ENCODE measurements around the gene SEZ6L2.
"Not testable (repeated sequence)": the region's sequence is repeated elsewhere in the genome, so short reads cannot be mapped to it uniquely, and the experiment has no call there.

Gene SEZ6L2

DNA sequence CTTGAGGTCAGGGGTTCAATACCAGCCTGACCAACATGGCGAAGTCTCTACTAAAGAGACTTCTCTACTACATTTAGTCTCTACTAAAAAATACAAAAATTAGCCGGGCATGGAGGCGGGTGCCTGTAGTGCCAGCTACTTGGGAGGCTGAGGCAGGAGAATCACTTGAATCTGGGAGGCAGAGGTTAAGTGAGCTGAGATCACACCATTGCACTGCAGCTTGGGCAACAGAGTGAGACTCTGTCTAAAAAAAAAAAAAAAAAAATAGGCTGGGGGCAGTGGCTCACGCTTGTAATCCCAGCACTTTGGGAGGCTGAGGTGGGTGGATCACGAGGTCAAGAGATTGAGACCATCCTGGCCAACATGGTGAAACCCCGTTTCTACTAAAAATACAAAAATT, 10.5 kb upstream of the SEZ6L2 start:
- not testable (repeated sequence) for DNase-seq

DNA sequence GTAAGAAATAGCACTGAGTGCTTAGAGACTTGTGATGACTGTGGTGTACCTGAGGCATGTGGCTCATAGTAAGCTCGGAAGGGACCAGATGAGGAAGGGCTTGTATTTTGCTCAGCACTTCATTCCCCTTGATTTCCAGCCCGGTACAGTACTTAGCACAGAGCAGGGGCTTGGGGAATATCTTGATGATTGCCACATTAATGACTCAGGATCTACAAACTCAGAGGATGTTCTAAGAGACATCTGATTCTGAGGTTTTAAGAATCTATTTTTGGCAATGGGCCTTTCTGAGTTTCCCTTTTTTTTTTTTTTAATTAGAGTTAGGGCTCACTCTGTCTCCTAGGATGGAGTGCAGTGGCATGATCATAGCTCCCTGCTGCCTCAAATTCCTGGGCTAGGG, 10.0 kb upstream of the SEZ6L2 start:
- peak in 1 of 2 experiments; percentile 11 for DNase-seq

- DNase-seq, result no peak
Measured at GRCh38 chr16:29908719-29909220, 9.4 kb upstream of the SEZ6L2 start.

DNA sequence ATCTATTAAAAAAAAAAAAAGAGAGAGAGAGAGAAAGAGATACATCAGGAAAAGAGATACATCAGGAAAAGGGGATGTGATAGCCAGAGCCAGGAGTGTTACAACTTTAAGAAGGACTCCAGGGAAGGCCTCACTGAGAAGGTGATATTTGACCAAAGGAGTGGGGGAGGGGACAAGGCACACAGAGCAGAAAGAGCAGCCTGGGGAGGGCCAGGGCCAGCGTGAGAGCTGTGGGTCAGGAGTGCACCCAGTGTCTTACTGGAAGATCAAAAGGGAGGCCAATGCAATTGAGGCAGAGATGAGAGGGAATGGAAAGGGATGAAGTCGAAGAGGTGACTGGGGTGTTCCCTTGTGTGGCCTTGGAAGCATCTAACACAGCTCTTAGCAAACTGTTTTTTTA, 8.6 kb upstream of the SEZ6L2 start:
- no peak for DNase-seq

DNA sequence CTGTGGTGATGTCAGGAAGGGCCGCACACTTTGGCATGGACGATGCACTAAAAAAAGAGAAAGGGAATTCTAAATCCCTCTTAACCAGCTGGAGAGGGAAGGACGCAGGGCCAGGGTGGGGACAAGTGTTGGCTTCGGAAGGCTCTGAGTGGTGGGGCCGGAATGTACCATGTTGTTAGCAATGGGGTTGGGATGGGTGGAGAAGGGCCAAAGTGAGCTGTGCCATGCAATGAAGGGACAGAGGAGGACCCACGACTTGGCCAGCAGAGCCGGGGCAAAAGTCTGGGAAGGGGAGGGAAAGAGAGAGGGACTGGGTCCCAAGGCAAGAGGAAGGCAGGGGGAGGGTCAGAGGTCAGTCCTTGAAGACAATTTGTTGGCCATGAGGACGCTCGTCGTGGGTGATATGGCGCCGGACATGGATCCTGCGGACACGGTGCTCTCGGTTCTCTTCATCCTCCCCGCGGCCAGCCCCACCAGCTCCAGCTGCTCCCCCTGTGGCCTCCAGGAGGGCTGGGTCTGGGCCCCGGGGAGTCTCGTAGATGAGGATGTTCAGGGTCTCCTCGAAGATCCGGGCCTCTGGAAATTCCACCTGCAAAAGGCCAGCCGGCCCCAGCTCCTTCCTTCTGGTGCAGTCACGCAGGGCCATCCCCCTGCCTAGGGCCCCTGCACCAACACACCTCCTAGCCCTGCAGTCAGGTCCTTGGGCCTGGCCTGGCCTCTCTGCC, 7.3 kb upstream of the SEZ6L2 start:
- no peak for DNase-seq

GRCh38 chr16:29905668-29906067, 6.3 kb upstream of the SEZ6L2 start:
- no peak for DNase-seq

DNA sequence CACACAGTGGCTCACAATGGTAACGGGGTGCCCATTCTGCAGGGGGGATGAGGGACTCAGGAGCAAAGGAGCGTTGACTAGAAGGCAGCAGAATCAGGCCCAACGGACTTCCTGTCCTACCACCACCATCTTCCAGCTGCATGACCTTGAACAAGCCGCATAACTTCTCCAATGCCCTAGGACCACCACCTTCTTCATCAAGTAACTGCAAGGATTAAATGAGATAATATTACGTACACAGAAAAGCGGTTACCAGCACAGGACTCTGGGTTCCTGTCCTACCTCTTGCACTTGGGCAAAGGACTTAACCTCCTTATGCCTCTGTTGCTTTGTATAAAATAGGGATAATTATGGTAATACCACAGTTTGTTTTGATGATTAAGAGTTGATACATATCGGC, 5.6 kb upstream of the SEZ6L2 start:
- DNase-seq, result no peak

GRCh38 chr16:29903590-29903989, 4.2 kb upstream of the SEZ6L2 start:
- no peak for DNase-seq

GRCh38 chr16:29901607-29901945, 2.2 kb upstream of the SEZ6L2 start:
- no peak for DNase-seq

DNA sequence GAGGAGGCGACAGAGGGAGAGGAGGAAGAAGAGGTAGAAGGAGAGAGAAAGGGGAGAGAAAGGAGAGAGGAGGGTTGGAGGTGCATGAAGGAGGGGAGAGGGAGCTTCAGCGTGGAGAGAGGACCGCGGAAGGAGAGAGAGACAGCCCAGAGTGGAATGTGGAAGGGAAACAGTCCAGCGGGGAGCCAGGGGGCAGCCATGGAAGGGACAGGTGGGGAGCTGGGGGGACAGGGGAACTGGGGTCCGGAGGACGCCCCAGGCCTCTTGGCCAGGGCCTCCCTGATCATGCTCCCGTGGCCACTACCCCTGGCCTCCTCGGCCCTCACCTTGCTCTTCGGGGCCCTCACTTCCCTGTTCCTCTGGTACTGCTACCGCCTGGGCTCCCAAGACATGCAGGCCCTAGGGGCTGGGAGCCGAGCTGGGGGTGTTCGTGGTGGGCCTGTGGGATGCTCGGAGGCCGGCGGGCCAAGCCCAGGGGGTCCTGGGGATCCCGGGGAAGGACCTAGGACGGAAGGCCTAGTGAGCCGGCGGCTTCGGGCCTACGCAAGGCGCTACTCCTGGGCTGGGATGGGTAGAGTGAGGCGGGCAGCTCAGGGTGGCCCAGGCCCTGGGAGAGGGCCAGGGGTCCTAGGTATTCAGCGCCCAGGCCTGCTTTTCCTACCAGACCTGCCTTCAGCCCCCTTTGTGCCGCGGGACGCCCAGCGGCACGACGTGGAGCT, 1.7 kb upstream of the SEZ6L2 start:
- no peak for DNase-seq

DNA sequence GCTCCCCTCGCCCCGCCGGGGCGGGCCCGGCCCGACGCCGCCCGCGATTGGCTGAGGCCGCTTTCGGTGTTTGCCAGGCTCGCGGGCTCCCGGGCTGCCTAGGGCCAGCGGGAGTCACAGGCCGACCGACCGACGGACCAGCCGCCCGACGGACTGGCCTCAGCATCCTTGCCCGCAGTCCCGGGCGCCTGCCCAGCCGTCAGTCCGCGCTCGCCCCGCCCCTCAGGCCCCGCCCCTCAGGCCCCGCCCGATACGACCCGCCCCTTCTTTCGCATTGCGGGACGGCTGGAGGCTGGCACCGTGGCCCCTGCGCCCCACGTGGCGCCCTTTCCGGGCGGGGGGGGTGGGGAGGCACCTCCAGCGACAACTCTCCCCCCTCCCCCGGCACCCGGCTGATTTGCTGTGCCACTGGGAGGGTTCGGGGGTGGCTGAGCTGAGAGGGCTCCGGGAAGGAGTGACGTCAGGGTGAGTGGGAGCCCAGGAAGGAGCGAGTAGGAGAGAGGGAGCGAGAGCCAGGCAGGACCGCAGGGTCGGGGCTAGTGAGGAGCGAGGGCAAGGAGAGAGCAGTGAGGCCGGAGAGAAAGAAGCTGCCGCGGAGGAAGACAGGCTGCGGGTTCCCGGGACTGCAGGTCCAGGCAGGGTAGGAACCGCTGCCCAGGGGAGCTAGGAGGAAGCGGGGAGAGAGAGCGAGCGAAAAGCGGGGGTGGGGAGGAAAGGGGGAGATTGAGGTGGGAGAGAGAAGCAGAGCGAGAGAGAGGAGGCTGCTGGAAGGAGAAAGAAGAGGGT, 945 bp upstream of the SEZ6L2 start, which contains the start of gene ASPHD1:
ASPHD1 (plus strand) TSS at position 387 of the 786 bp plus-strand sequence. CDS start 484 bp downstream, outside the sequence.
- DNase-seq, result peak; percentile 22 to 29

DNA sequence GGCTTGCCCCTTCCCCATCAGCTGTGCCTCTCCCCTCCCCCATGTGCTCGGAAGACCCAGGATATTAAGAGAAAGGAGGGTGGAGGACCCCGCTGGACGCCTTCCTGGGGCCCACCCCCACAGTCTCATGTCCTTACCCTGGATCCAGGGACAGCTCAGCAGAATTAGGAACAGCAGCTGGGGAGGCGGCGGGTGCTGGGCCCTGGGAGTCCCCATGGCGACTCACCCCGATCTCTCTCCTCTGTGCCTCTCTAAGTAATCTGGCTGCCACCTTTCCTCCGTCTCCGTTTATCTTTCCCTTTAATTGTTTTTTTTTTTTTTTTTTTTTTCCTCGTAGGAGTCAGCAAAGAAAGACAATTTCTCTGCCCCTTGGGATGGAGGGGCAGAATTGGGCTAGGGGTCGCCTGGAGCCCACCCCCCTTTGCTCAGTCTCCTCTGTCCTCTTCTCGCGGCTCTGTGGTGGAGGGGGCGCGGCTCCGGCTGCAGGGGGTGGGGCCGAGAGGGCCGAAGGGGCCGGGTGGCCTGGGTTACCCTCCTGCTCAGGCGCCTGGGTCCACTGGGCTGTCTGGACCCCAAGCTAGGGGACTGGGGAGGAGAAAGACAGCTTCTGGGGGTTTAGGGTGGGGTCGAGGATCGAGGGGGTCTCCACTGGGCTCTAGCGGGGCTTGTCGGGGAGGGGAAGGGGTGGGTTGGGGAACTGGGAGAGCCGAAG, 390 bp downstream of the SEZ6L2 start:
- no peak for DNase-seq

- DNase-seq, result no peak
Measured at GRCh38 chr16:29898135-29898803, 1.1 kb downstream of the SEZ6L2 start.

GRCh38 chr16:29897333-29897732, 2.0 kb downstream of the SEZ6L2 start:
- DNase-seq, result no peak

- no peak for DNase-seq
Measured at GRCh38 chr16:29896841-29897240, 2.5 kb downstream of the SEZ6L2 start.

DNA sequence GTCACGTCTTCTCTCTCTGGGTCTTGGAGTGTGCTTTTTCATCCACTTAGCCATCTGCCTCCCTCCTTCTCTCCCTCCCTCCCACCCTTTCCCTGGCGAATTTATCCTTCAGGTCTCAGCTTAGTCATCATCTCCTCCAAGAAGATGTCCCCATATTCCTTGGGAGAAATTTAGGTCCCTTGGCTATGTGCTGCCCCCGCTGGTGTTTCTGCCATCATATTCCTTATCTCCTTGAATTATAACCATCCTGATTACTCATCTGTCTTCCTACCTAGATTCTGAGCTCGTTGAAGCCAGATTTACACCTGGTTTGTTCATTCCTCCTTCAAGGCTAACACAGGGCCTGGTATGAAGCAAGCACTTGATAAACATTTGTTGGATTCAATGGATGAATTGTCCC, 5.0 kb downstream of the SEZ6L2 start:
- no peak for DNase-seq

- DNase-seq, result no peak
Measured at GRCh38 chr16:29893553-29893952, 5.8 kb downstream of the SEZ6L2 start.

GRCh38 chr16:29892458-29892813, 6.9 kb downstream of the SEZ6L2 start:
- no peak for DNase-seq

DNA sequence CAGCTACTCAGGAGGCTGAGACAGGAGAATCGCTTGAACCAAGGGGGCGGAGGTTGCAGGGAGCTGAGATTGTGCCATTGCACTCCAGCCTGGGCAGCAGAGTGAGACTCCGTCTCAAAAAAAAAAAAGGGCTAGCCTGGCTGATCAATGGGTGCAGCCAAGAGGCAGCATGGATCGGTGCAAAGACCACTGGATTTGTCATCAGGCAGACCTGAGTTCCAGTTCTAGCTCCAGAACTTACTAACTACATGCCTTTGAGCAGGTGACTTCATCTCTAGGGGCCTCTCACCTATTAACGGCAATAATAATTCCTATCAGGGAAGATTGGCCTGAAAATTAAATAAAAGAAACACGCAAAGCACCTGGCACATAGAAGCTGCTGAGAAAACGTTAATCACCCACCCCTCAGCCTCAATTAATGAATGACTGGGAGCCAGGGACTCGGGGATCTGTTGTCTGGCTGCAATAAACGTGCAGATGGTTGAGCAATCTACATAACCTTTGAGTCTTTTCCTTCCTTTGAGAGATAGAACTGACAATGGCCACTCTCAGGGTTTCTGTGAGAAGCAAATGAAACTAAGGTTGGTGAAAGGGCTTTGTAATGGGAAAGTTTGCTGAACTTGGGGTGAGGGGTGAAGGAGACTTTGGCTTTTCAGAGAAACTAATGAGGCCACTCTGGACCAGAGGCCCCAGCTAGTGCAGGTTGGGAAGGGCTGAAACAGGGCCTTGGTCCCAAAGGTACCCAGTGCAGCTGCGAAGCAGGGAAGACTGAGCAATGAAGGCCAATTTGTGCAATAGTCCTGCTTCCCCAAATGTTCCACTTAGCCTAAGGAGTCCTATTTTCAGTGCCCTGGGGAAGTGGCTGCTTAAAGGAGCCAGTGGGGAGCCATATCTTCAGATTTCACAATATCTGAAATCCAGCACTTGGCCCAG, 7.6 kb downstream of the SEZ6L2 start:
- DNase-seq, result no peak

GRCh38 chr16:29889372-29889771, 10.0 kb downstream of the SEZ6L2 start:
- not testable (repeated sequence) for DNase-seq

- DNase-seq, result no peak
Measured at GRCh38 chr16:29883987-29884386, 15.4 kb downstream of the SEZ6L2 start.

Measured in Kasumi-1 (cell line).